GM12892 (cell line): Measurements from ENCODE around the gene GRIN3A.

Experiments
- POLR2A ChIP-seq: IDR thresholded peaks from 2 replicates; pipeline ENCODE4 v1.6.1; 2011; ENCODE audit warnings: low read depth, low read length, control low read depth
- TAF1 ChIP-seq: IDR thresholded peaks from 2 replicates; pipeline ENCODE4 v1.6.1; 2011; ENCODE audit warnings: low read depth, mild to moderate bottlenecking, control low read depth, low read length, borderline replicate concordance

DNA sequence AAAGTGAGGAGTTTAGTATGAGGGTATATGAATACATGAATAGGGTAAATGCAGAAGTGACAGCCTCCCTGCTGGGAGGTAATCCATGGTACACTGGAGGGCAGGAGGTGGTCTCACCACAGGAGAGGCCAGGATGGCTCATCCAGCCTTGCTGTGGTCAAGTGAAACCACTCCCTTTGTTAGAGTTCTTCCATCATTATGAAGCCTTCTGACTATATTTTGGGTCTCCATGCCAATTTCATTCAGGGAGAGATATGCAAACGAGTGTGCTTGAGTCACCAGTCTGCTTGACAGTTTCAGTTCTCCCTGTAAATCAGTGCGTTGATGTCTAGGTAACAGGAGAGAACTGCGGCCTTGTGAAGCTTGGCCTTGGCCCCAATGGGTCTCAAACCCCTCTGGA is 160.1 kb downstream of the GRIN3A start:
- TF ChIP-seq POLR2A (no peak), TAF1 (no peak)
